Stomach (tissue), 9 donors: ENCODE results near the gene AMIGO3. TPM values are rescaled to one million over a fixed set of nuclear protein-coding genes. Genes with fewer than 3 reads are reported as not detected.

Source experiments
- DNase-seq, 2 donors: peaks; one replicate each; pipeline versions ENCODE4 v3.0.0 to v3.0.0-alpha.2; 2013 to 2019
- H3K27ac ChIP-seq, 5 donors: fragments of 200-600 bp in 4 of 5; sonication (generic) in 4 of 5; one replicate each; pipeline ENCODE4 v1.5.1; 2013 to 2019; ENCODE audit warnings: mild to moderate bottlenecking in 1 of 5, moderate library complexity in 1 of 5
- H3K27me3 ChIP-seq, 3 donors: fragments of 200-600 bp; sonication (generic); one replicate each; pipeline ENCODE4 v1.5.1; 2017 to 2019; ENCODE audit warnings: mixed run types in 1 of 3
- H3K36me3 ChIP-seq, 4 donors: fragments of 200-600 bp; sonication (generic); 1 replicate in 3 of 4; 2 replicates in 1 of 4; pipeline ENCODE4 v1.5.1; 2016 to 2019
- H3K4me1 ChIP-seq, 4 donors: fragments of 200-600 bp; sonication (generic); one replicate each; pipeline ENCODE4 v1.5.1; 2016 to 2019
- H3K4me3 ChIP-seq, 4 donors: fragments of 200-600 bp; sonication (generic) in 3 of 4; one replicate each; pipeline ENCODE4 v1.5.1; 2016 to 2019; ENCODE audit warnings: mild to moderate bottlenecking in 1 of 4
- H3K9me3 ChIP-seq, 4 donors: fragments of 200-600 bp; sonication (generic); one replicate each; pipeline ENCODE4 v1.5.1; 2016 to 2019
- CTCF ChIP-seq, 7 experiments: fragments of 450-650 bp in 4 of 7; fragments of 200-600 bp in 3 of 7; sonication (generic) in 3 of 7; IDR thresholded peaks; one replicate each; pipeline ENCODE4 v1.5.1; 2016 to 2019; ENCODE audit warnings: antibody characterized with exemption in 7 of 7, control low read depth in 2 of 7, mild to moderate bottlenecking in 1 of 7
- EP300 ChIP-seq: sonication (generic); formaldehyde crosslinking; IDR thresholded peaks from one replicate; pipeline ENCODE4 v1.6.1; 2017; ENCODE audit warnings: antibody characterized with exemption
- POLR2A ChIP-seq, 4 donors: fragments of 450-650 bp; IDR thresholded peaks; one replicate each; pipeline ENCODE4 v1.6.1; 2016; ENCODE audit warnings: antibody characterized with exemption in 4 of 4, control low read depth in 2 of 4, mild to moderate bottlenecking in 1 of 4, moderate library complexity in 1 of 4
- POLR2AphosphoS5 ChIP-seq, 3 donors: sonication (generic); formaldehyde crosslinking; IDR thresholded peaks; one replicate each; pipeline ENCODE4 v1.6.1; 2016; ENCODE audit warnings: antibody characterized with exemption in 3 of 3
- WGBS, 5 donors: extraction: QIAGEN DNeasy Blood & Tissue Kit in 3 of 5; methylation state at CpG; one replicate each; pipeline versions ENCODE4 v1.1.5 to v1.1.7; 2013 to 2018; 5-methylcytosine and 5-hydroxymethylcytosine counted together
- intact Hi-C: fragments of 100-400 bp; cut with DNase I; formaldehyde crosslinking; loops from one replicate; pipeline ENCODE4 v1.15.1; 2023; ENCODE audit warnings: low total_unique reads
- polyA plus RNA-seq, 3 donors: library from polyadenylated mRNA; stranded (reverse); fragments of 200-250 nt; gene quantifications; one replicate each; pipeline ENCODE4 v1.2.3, GENCODE V29; 2013
- total RNA-seq, 5 donors: library from RNA; depleted of rRNA; stranded (reverse); fragments of >200 nt; gene quantifications; one replicate each; pipeline versions ENCODE4 v1.1.0 to v1.2.3, GENCODE V29; 2014 to 2016
- donor health status: healthy with polysubstance abuse.
- donor health status: Bipolar disorder and iron deficiency.
- donor health status: healthy.

The AMIGO3 gene
- total and polyA plus RNA-seq, 8 donors = 0.19 to 1.3 (median 0.80) TPM; not detected in 4

DNA sequence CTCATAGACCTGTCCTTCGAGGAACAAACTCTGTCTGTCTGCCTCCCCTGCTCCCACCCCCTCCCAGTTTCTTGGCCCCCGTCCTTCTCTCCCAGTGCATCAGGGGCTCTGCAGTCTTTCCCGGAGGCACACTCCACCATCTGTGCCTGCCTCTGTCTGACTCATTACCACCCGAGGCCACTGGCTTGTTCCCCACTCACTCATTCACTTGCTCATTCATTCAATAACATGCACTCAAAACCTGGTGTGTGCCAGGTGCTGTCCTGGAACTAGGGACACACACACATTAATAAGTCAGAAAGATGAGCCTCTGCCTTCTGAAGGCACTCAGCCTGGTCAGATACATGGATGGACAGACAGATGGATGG lies 12.4 kb downstream of the AMIGO3 start:
- Histone ChIP-seq H3K27ac (no peak overlapping the region), H3K36me3 (peaks cover 14 to 82% (median 66%) of the 10 kb centered on the region in 4 donors), H3K4me1 (peaks cover 0 to 8% (median 0%) of the 10 kb centered on the region in 4 donors), H3K9me3 (no peaks in the 10 kb centered on the region), H3K27me3 (no peaks in the 10 kb centered on the region), H3K4me3 (no peak overlapping the region)
- no peak for DNase-seq
- intact Hi-C loops = no loop called here
- TF ChIP-seq POLR2A (IDR thresholded peaks at IDR 0.05) (no peak), EP300 (no peak), CTCF (IDR thresholded peaks at IDR 0.05) (no peak), POLR2AphosphoS5 (IDR thresholded peaks at IDR 0.05) (no peak)
- WGBS, 5 donors = 76 to 86% (median 81%) methylated on average over 4 of the region's 4 CpGs

GRCh38 chr3:49706456-49707112 lies 12.9 kb downstream of the AMIGO3 start:
- DNase-seq = no peak
- Histone ChIP-seq H3K4me1 (peaks cover 0 to 8% (median 0%) of the 10 kb centered on the region in 4 donors), H3K4me3 (no peak overlapping the region), H3K9me3 (no peaks in the 10 kb centered on the region), H3K36me3 (peaks cover 19 to 83% (median 68%) of the 10 kb centered on the region in 4 donors), H3K27ac (no peak overlapping the region), H3K27me3 (no peaks in the 10 kb centered on the region)
- intact Hi-C loops = no loop called here
- TF ChIP-seq EP300 (no peak), POLR2A (IDR thresholded peaks at IDR 0.05) (no peak), POLR2AphosphoS5 (IDR thresholded peaks at IDR 0.05) (no peak), CTCF (IDR thresholded peaks at IDR 0.05) (no peak)
- 83 to 92% (median 91%) methylated on average over 9 of the region's 9 CpGs for WGBS, 5 donors

DNA sequence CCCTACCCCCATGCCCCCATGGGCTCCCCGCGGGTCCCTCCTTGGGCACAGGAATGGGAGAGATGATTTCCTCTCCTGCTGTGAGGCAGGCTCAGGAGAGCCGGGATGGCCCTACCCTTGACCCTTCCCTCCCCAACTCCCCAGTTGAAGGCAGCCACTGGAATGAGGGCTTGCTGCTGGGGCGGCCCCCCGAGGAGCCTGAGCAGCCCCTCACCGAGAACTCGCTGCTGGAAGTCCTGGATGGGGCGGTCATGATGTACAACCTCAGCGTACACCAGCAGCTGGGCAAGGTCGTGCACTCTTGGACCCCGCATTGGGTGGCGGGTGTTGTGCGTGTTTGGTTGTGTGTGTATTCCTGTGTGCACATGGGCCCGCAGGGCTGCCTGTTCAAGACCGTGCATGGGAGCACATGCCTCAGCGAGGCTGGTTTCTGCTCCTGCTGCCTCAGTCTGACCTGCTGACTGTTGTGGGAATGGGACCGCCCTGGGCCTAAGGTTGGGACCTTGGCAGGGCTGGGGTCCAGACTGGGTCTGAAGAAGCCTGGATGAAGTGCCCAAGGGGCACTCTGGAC lies 14.0 kb downstream of the AMIGO3 start:
- TF ChIP-seq EP300 = no peak
- no peak for TF ChIP-seq POLR2AphosphoS5 (IDR thresholded peaks at IDR 0.05)
- TF ChIP-seq POLR2A (IDR thresholded peaks at IDR 0.05) = no peak
- TF ChIP-seq CTCF (IDR thresholded peaks at IDR 0.05) = no peak
- intact Hi-C loops = no loop called here
- peaks cover 0 to 8% (median 0%) of the 10 kb centered on the region in 4 donors for H3K4me1 ChIP-seq
- no peak for DNase-seq
- 93 to 98% (median 95%) methylated on average over 10 to 17 of the region's 17 CpGs for WGBS, 5 donors
- H3K9me3 ChIP-seq = no peaks in the 10 kb centered on the region
- H3K4me3 ChIP-seq = no peak overlapping the region
- no peaks in the 10 kb centered on the region for H3K27me3 ChIP-seq
- H3K36me3 ChIP-seq = peaks cover 20 to 84% (median 70%) of the 10 kb centered on the region in 4 donors
- no peak overlapping the region for H3K27ac ChIP-seq

GRCh38 chr3:49704629-49705028 lies 14.9 kb downstream of the AMIGO3 start:
- 92 to 100% (median 95%) methylated on average over 2 to 8 of the region's 8 CpGs for WGBS, 5 donors
- Histone ChIP-seq H3K27me3 (no peaks in the 10 kb centered on the region), H3K9me3 (no peaks in the 10 kb centered on the region), H3K27ac (no peak overlapping the region), H3K36me3 (peaks cover 21 to 93% (median 79%) of the 10 kb centered on the region in 4 donors), H3K4me1 (peaks cover 0 to 8% (median 0%) of the 10 kb centered on the region in 4 donors), H3K4me3 (no peak overlapping the region)
- TF ChIP-seq POLR2A (IDR thresholded peaks at IDR 0.05) = no peak
- TF ChIP-seq EP300 = no peak
- TF ChIP-seq CTCF (IDR thresholded peaks at IDR 0.05) = no peak
- no peak for TF ChIP-seq POLR2AphosphoS5 (IDR thresholded peaks at IDR 0.05)
- intact Hi-C loops = no loop called here
- DNase-seq = no peak
